ENCODE results near the gene SETX.
A peak's percentile ranks its signal among the peaks of the same experiment; 100 is the strongest.

The SETX gene

GRCh38 chr9:132267660-132268059 lies 87.1 kb downstream of the SETX start:
- Histone ChIP-seq H3K27ac (no peak overlapping the region), H3K36me3 (peaks cover 94% of the 10 kb centered on the region), H3K9me3 (no peaks in the 10 kb centered on the region), H3K27me3 (no peaks in the 10 kb centered on the region), H4K20me1 (peaks cover 50% of the 10 kb centered on the region), H3K4me3 (no peak overlapping the region), H3K4me2 (no peak overlapping the region), H3K4me1 (peaks cover 9% of the 10 kb centered on the region; the same call in 1 of the 2 replicates), H3K9ac (no peak overlapping the region)
- no peak for TF ChIP-seq Cebpa-rat (IDR thresholded peaks at IDR 0.05)

GRCh38 chr9:132266017-132266416 lies 88.8 kb downstream of the SETX start:
- peaks cover 13% of the 10 kb centered on the region; the same call in 1 of the 2 replicates for H3K4me1 ChIP-seq
- no peaks in the 10 kb centered on the region for H3K27me3 ChIP-seq
- H3K9ac ChIP-seq: no peak overlapping the region
- H3K9me3 ChIP-seq: no peaks in the 10 kb centered on the region
- H3K36me3 ChIP-seq: peaks cover 92% of the 10 kb centered on the region
- H3K4me3 ChIP-seq: no peak overlapping the region
- no peak for TF ChIP-seq Cebpa-rat (IDR thresholded peaks at IDR 0.05)
- H3K4me2 ChIP-seq: no peak overlapping the region
- peaks cover 66% of the 10 kb centered on the region for H4K20me1 ChIP-seq
- H3K27ac ChIP-seq: no peak overlapping the region

GRCh38 chr9:132260846-132261245 lies 93.9 kb downstream of the SETX start:
- Histone ChIP-seq H4K20me1 (peaks cover 54% of the 10 kb centered on the region), H3K4me3 (no peak overlapping the region), H3K27me3 (no peaks in the 10 kb centered on the region), H3K4me1 (peaks cover 35% of the 10 kb centered on the region), H3K27ac (no peak overlapping the region), H3K36me3 (peaks cover 49% of the 10 kb centered on the region), H3K4me2 (no peak overlapping the region), H3K9me3 (no peaks in the 10 kb centered on the region), H3K9ac (no peak overlapping the region)
- no peak for TF ChIP-seq Cebpa-rat (IDR thresholded peaks at IDR 0.05)

- peak overlapping the region; percentile 9; the same call in 1 of the 2 replicates for H3K27ac ChIP-seq
- TF ChIP-seq Cebpa-rat (IDR thresholded peaks at IDR 0.05): no peak
- no peak overlapping the region for H3K9ac ChIP-seq
- no peaks in the 10 kb centered on the region for H4K20me1 ChIP-seq
- H3K4me1 ChIP-seq: peaks cover 55% of the 10 kb centered on the region
- no peak overlapping the region for H3K4me3 ChIP-seq
- H3K9me3 ChIP-seq: peaks cover 20% of the 10 kb centered on the region
- H3K36me3 ChIP-seq: no peaks in the 10 kb centered on the region
- peak overlapping the region; percentile 26; the same call in 1 of the 2 replicates for H3K4me2 ChIP-seq
- no peaks in the 10 kb centered on the region for H3K27me3 ChIP-seq
Measured at GRCh38 chr9:132250324-132251262, 104.2 kb downstream of the SETX start.

GRCh38 chr9:132249690-132250089 lies 105.1 kb downstream of the SETX start:
- H3K27ac ChIP-seq: no peak overlapping the region
- no peaks in the 10 kb centered on the region for H3K36me3 ChIP-seq
- peak overlapping the region; percentile 26 for H3K4me2 ChIP-seq
- TF ChIP-seq Cebpa-rat (IDR thresholded peaks at IDR 0.05): no peak
- no peak overlapping the region for H3K9ac ChIP-seq
- no peaks in the 10 kb centered on the region for H4K20me1 ChIP-seq
- no peak overlapping the region for H3K4me3 ChIP-seq
- H3K4me1 ChIP-seq: peaks cover 58% of the 10 kb centered on the region
- peaks cover 20% of the 10 kb centered on the region for H3K9me3 ChIP-seq
- H3K27me3 ChIP-seq: no peaks in the 10 kb centered on the region

GRCh38 chr9:132249123-132249522 lies 105.7 kb downstream of the SETX start:
- H3K27ac ChIP-seq: no peak overlapping the region
- peaks cover 20% of the 10 kb centered on the region for H3K9me3 ChIP-seq
- no peaks in the 10 kb centered on the region for H4K20me1 ChIP-seq
- no peak overlapping the region for H3K4me3 ChIP-seq
- no peaks in the 10 kb centered on the region for H3K27me3 ChIP-seq
- no peak for TF ChIP-seq Cebpa-rat (IDR thresholded peaks at IDR 0.05)
- peaks cover 63% of the 10 kb centered on the region for H3K4me1 ChIP-seq
- 0 out of 2 replicates have a peak overlapping the region, but pooled peaks have one; percentile 26 for H3K4me2 ChIP-seq
- H3K36me3 ChIP-seq: no peaks in the 10 kb centered on the region
- no peak overlapping the region for H3K9ac ChIP-seq

- no peak overlapping the region for H3K9ac ChIP-seq
- no peak for TF ChIP-seq Cebpa-rat (IDR thresholded peaks at IDR 0.05)
- H3K4me1 ChIP-seq: peaks cover 75% of the 10 kb centered on the region
- H3K27ac ChIP-seq: no peak overlapping the region
- peaks cover 20% of the 10 kb centered on the region for H3K9me3 ChIP-seq
- no peak overlapping the region; the same call in 1 of the 2 replicates for H3K4me2 ChIP-seq
- no peaks in the 10 kb centered on the region for H3K27me3 ChIP-seq
- H3K36me3 ChIP-seq: no peaks in the 10 kb centered on the region
- no peak overlapping the region for H3K4me3 ChIP-seq
- H4K20me1 ChIP-seq: no peaks in the 10 kb centered on the region
Measured at GRCh38 chr9:132247942-132248341, 106.8 kb downstream of the SETX start.

GRCh38 chr9:132245465-132245864 lies 109.3 kb downstream of the SETX start:
- TF ChIP-seq Cebpa-rat (IDR thresholded peaks at IDR 0.05): no peak
- Histone ChIP-seq H3K9me3 (no peaks in the 10 kb centered on the region; the same call in 1 of the 2 replicates), H3K4me2 (peak overlapping the region; percentile 99), H3K27ac (peak overlapping the region; percentile 91; the same call in 1 of the 2 replicates), H3K36me3 (no peaks in the 10 kb centered on the region), H3K27me3 (no peaks in the 10 kb centered on the region), H3K9ac (no peak overlapping the region), H3K4me1 (peaks cover 77% of the 10 kb centered on the region), H4K20me1 (no peaks in the 10 kb centered on the region), H3K4me3 (peak overlapping the region; percentile 23; the same call in 1 of the 2 replicates)

GRCh38 chr9:132244582-132245455 lies 110.0 kb downstream of the SETX start:
- H3K27ac ChIP-seq: peak overlapping the region; percentile 91
- H3K36me3 ChIP-seq: no peaks in the 10 kb centered on the region
- H3K27me3 ChIP-seq: no peaks in the 10 kb centered on the region
- H3K9me3 ChIP-seq: no peaks in the 10 kb centered on the region
- H3K4me1 ChIP-seq: peaks cover 77% of the 10 kb centered on the region
- H4K20me1 ChIP-seq: no peaks in the 10 kb centered on the region
- H3K9ac ChIP-seq: peak overlapping the region; percentile 35; the same call in 1 of the 2 replicates
- TF ChIP-seq Cebpa-rat (IDR thresholded peaks at IDR 0.05): no peak
- peak overlapping the region; percentile 99 for H3K4me2 ChIP-seq
- H3K4me3 ChIP-seq: peak overlapping the region; percentile 22; the same call in 1 of the 2 replicates
